ENCODE results near the gene PARK7.

DNA sequence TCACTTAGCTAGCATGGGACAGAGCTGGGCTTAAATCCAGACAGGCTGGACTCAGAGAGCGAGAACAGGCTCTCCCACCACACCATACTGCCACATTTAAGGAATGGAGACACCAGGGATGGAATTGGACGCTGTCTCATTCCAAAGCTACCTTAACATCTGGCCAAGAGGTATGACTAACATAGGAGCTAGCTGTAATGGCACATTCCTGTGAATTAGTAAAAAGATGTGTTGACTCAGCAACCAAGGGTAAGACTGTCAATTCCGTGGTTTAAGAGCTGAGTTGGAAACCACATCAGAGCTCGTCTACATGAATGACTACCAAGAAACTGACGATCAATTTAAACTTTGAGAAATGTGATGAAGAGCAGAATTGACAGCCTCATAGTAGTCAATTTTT is 12.6 kb upstream of the PARK7 start:
- TF ChIP-seq CTCF (IDR thresholded peaks at IDR 0.05) (no peak), POLR2A (IDR thresholded peaks at IDR 0.05) (no peak)

Measured in right lobe of liver (tissue), 4 donors.